ENCODE measurements around the gene TEX14.

DNA sequence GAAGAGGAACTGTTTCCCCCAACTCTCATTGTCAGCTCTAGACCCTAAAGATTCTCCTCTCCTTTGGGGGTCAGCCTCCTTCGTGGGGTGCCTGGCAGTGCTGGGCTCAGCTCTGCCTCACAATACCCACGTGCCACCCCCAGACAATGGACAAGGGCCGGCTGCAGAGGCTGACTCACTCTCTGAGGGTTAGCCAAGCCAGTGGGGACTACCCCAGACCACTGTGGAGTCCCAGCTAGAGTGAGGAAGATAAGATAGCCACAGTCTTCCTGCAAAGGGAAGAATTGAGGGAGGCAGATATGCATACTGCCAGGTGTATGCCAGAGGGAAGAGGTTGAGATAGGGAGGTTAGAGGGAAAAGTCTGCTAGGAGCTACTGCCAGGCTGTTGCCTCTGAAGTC is 163.9 kb downstream of the TEX14 start:
- TF ChIP-seq, protein P1, sequence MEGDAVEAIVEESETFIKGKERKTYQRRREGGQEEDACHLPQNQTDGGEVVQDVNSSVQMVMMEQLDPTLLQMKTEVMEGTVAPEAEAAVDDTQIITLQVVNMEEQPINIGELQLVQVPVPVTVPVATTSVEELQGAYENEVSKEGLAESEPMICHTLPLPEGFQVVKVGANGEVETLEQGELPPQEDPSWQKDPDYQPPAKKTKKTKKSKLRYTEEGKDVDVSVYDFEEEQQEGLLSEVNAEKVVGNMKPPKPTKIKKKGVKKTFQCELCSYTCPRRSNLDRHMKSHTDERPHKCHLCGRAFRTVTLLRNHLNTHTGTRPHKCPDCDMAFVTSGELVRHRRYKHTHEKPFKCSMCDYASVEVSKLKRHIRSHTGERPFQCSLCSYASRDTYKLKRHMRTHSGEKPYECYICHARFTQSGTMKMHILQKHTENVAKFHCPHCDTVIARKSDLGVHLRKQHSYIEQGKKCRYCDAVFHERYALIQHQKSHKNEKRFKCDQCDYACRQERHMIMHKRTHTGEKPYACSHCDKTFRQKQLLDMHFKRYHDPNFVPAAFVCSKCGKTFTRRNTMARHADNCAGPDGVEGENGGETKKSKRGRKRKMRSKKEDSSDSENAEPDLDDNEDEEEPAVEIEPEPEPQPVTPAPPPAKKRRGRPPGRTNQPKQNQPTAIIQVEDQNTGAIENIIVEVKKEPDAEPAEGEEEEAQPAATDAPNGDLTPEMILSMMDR (IDR thresholded peaks at IDR 0.05): no peak
- TF ChIP-seq POLR2A (IDR thresholded peaks at IDR 0.05): no peak
